Transverse colon (tissue), 4 donors: ENCODE data around the gene GNAS. TPM values are rescaled to one million over a fixed set of nuclear protein-coding genes. Genes with fewer than 3 reads are reported as not detected.

Experiments used
- DNase-seq: peaks from one replicate; pipeline ENCODE4 v3.0.0-alpha.2; 2019
- H3K27ac ChIP-seq, 4 donors: fragments of 200-600 bp; sonication (generic); 2 replicates each; pipeline ENCODE4 v1.5.1; 2016 to 2018; ENCODE audit warnings: inconsistent platforms in 4 of 4
- H3K27me3 ChIP-seq: fragments of 200-600 bp; sonication (generic); 2 replicates; pipeline ENCODE4 v1.5.1; 2017; ENCODE audit warnings: inconsistent platforms
- H3K36me3 ChIP-seq, 4 donors: fragments of 200-600 bp; sonication (generic); 2 replicates each; pipeline ENCODE4 v1.5.1; 2017 to 2019; ENCODE audit warnings: inconsistent platforms in 4 of 4
- H3K4me1 ChIP-seq, 4 donors: fragments of 200-600 bp; sonication (generic); 2 replicates each; pipeline ENCODE4 v1.5.1; 2017 to 2020; ENCODE audit warnings: inconsistent platforms in 4 of 4
- H3K4me3 ChIP-seq, 4 donors: fragments of 200-600 bp; sonication (generic); 1 replicate in 1 of 4; 2 replicates in 3 of 4; pipeline versions ENCODE4 v1.5.1 to v1.6.1; 2017 to 2019; ENCODE audit warnings: inconsistent platforms in 4 of 4
- H3K9me3 ChIP-seq, 2 donors: fragments of 200-600 bp; sonication (generic); 2 replicates each; pipeline ENCODE4 v1.5.1; 2017 to 2019; ENCODE audit warnings: inconsistent platforms in 2 of 2
- EP300 ChIP-seq: sonication (generic); formaldehyde crosslinking; IDR thresholded peaks from one replicate; pipeline ENCODE4 v1.6.1; 2017; ENCODE audit warnings: antibody characterized with exemption, low read depth
- POLR2A ChIP-seq: fragments of 450-650 bp; IDR thresholded peaks from one replicate; pipeline ENCODE4 v1.6.1; 2016; ENCODE audit warnings: antibody characterized with exemption, mild to moderate bottlenecking, moderate library complexity
- POLR2AphosphoS5 ChIP-seq, 3 donors: sonication (generic); formaldehyde crosslinking; IDR thresholded peaks; one replicate each; pipeline ENCODE4 v1.6.1; 2016; ENCODE audit warnings: antibody characterized with exemption in 3 of 3
- WGBS, 2 donors: methylation state at CpG; one replicate each; pipeline ENCODE4 v1.1.5; 2018; ENCODE audit warnings: low coverage in 1 of 2; 5-methylcytosine and 5-hydroxymethylcytosine counted together
- in situ Hi-C, 4 donors: fragments of 200-750 bp; cut with MboI; loops; one replicate each; pipeline versions ENCODE4 v1.15.0 to v1.15.1; 2017; ENCODE audit warnings: low sequenced_read_pairs in 3 of 4, low pct_ligation_motif_present in 1 of 4, low pct_unique_long_range_greater_than_20kb in 1 of 4
- intact Hi-C: fragments of 100-400 bp; cut with DNase I; formaldehyde crosslinking; loops from one replicate; pipeline ENCODE4 v1.15.1; 2023; ENCODE audit warnings: low total_unique reads
- total RNA-seq, 4 donors: library from RNA; depleted of rRNA; stranded (reverse); fragments of >200 nt; gene quantifications; one replicate each; pipeline ENCODE4 v1.1.0, GENCODE V29; 2016
- TF ChIP-seq, protein P1 (sequence below), 5 experiments: fragments of 200-600 bp in 3 of 5; fragments of 450-650 bp in 2 of 5; sonication (generic) in 3 of 5; IDR thresholded peaks; 1 replicate in 2 of 5; 2 replicates in 3 of 5; pipeline ENCODE4 v1.5.1; 2016 to 2017; ENCODE audit warnings: antibody characterized with exemption in 5 of 5, inconsistent platforms in 3 of 5, mild to moderate bottlenecking in 2 of 5, moderate library complexity in 1 of 5

GNAS gene
- total RNA-seq, 4 donors from 2014 or later = 501 to 716 (median 535) TPM

- TF ChIP-seq POLR2AphosphoS5 (IDR thresholded peaks at IDR 0.05) (no peak), POLR2A (no peak), EP300 (no peak)
- TF ChIP-seq, protein P1, sequence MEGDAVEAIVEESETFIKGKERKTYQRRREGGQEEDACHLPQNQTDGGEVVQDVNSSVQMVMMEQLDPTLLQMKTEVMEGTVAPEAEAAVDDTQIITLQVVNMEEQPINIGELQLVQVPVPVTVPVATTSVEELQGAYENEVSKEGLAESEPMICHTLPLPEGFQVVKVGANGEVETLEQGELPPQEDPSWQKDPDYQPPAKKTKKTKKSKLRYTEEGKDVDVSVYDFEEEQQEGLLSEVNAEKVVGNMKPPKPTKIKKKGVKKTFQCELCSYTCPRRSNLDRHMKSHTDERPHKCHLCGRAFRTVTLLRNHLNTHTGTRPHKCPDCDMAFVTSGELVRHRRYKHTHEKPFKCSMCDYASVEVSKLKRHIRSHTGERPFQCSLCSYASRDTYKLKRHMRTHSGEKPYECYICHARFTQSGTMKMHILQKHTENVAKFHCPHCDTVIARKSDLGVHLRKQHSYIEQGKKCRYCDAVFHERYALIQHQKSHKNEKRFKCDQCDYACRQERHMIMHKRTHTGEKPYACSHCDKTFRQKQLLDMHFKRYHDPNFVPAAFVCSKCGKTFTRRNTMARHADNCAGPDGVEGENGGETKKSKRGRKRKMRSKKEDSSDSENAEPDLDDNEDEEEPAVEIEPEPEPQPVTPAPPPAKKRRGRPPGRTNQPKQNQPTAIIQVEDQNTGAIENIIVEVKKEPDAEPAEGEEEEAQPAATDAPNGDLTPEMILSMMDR (IDR thresholded peaks at IDR 0.05) = no peak
- in situ Hi-C loops = loop anchor here in 2 of 4 donors (25.0 kb wide), 2 partner anchors 342 to 592 kb away; partner anchors contain the start of gene ANKRD60 (in 1 of the 2)
- Histone ChIP-seq H3K9me3 (no peaks in the 10 kb centered on the region), H3K27ac (peak overlapping the region in 2 of 4 donors; percentile 2 to 34), H3K4me3 (no peak overlapping the region), H3K27me3 (no peaks in the 10 kb centered on the region), H3K4me1 (no peaks in the 10 kb centered on the region), H3K36me3 (no peaks in the 10 kb centered on the region)
- 78% methylated on average over 6 of the region's 6 CpGs; no CpG with 5 or more reads in 1 of the 2 donors for WGBS, 2 donors
- intact Hi-C loops = no loop called here
- DNase-seq = no peak
Measured at GRCh38 chr20:58829531-58829941, 23.0 kb upstream of the GNAS start.

DNA sequence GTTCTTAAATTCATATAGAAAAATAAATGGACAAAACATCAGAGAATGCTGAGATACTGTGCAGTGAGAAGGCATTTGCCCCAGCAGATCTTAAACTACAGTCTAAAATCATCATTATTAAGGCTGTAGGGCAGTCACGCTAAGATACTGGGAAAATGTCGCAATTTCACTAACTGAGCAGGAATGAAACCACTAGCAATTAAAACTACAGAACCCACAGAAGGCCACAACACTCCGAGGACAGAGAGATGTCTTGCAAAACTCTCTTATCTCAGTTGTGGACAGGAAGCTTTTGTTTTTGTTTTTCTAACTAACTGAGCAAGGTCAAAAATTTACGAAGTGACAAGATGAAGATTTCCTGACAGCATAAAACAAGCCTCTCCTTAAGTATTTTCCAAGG lies 20.1 kb upstream of the GNAS start:
- Histone ChIP-seq H3K4me1 (no peaks in the 10 kb centered on the region), H3K4me3 (no peak overlapping the region), H3K9me3 (no peaks in the 10 kb centered on the region), H3K36me3 (no peaks in the 10 kb centered on the region), H3K27ac (no peak overlapping the region), H3K27me3 (peaks cover 5% of the 10 kb centered on the region)
- intact Hi-C loops = no loop called here
- DNase-seq = no peak
- TF ChIP-seq, protein P1 (IDR thresholded peaks at IDR 0.05) = no peak
- TF ChIP-seq POLR2AphosphoS5 (IDR thresholded peaks at IDR 0.05) = no peak
- no peak for TF ChIP-seq EP300
- no peak for TF ChIP-seq POLR2A
- 66 to 68% methylated on average over 4 of the region's 4 CpGs for WGBS, 2 donors
- in situ Hi-C loops = loop anchor here in 2 of 4 donors (25.0 kb wide), 2 partner anchors 345 to 595 kb away; partner anchors contain the start of gene ANKRD60 (in 1 of the 2)

DNA sequence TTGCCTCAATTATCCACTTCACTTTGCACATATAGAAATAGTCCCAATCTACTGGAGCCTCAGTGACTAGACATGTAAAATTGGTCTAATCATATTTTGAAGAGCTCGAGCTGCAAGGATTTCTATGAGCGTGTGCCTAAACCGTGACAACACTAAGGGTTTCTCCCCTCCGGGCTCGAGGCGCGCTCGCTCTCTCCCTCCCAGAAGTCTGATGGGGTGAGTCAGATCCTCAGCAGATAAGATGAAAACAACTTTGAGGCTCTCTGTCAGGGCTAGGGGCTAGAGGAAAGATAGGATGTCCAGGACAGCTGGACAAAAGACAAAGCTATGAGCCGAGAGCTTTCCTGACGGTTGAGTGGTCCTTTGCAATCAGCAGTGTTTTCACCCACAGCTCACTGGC lies 18.6 kb upstream of the GNAS start:
- no peaks in the 10 kb centered on the region for H3K36me3 ChIP-seq
- no peak overlapping the region for H3K27ac ChIP-seq
- H3K4me1 ChIP-seq = no peaks in the 10 kb centered on the region
- no peak for DNase-seq
- in situ Hi-C loops = loop anchor here in 2 of 4 donors (25.0 kb wide), 2 partner anchors 347 to 597 kb away; partner anchors contain the start of gene ANKRD60 (in 1 of the 2)
- intact Hi-C loops = no loop called here
- TF ChIP-seq, protein P1 (IDR thresholded peaks at IDR 0.05) = no peak
- TF ChIP-seq POLR2A (no peak), EP300 (no peak), POLR2AphosphoS5 (IDR thresholded peaks at IDR 0.05) (no peak)
- H3K9me3 ChIP-seq = no peaks in the 10 kb centered on the region
- H3K4me3 ChIP-seq = no peak overlapping the region
- H3K27me3 ChIP-seq = peaks cover 7% of the 10 kb centered on the region
- 84% methylated on average over 10 of the region's 10 CpGs; no CpG with 5 or more reads in 1 of the 2 donors for WGBS, 2 donors

DNA sequence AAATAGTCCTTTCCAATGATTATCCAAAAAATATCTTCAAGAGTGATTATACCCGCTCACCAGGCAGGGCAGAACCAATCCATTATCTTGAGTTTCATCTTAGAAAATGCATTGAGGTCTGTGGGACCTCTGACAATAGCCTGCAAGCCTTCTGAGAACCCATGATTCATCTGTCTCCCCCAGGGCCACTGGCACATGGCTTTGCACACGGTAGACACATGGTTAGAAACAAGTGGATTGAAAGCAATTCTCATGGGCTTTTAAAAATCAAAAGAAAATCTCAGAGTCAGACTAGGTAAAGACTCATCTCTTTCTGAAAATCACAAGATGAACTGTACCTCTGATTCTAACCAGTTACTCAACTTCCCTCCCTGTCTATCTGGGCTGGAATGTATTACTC lies 17.3 kb upstream of the GNAS start:
- H3K27me3 ChIP-seq = peaks cover 20% of the 10 kb centered on the region
- H3K4me3 ChIP-seq = no peak overlapping the region
- 82 to 88% methylated on average over 2 of the region's 2 CpGs for WGBS, 2 donors
- DNase-seq = no peak
- H3K4me1 ChIP-seq = peaks cover 0 to 7% (median 3%) of the 10 kb centered on the region in 4 donors
- intact Hi-C loops (no loop called here), in situ Hi-C loops (loop anchor here in 2 of 4 donors (25.0 kb wide), 2 partner anchors 348 to 598 kb away; partner anchors contain the start of gene ANKRD60 (in 1 of the 2))
- no peaks in the 10 kb centered on the region for H3K36me3 ChIP-seq
- TF ChIP-seq POLR2A = no peak
- no peak for TF ChIP-seq POLR2AphosphoS5 (IDR thresholded peaks at IDR 0.05)
- TF ChIP-seq, protein P1 (IDR thresholded peaks at IDR 0.05) = no peak
- no peak for TF ChIP-seq EP300
- H3K27ac ChIP-seq = no peak overlapping the region
- H3K9me3 ChIP-seq = no peaks in the 10 kb centered on the region
